22Rv1 (cell line): ENCODE data around the gene SIRT2.
"Not testable (repeated sequence)": the region's sequence is repeated elsewhere in the genome, so short reads cannot be mapped to it uniquely, and the experiment has no call there.

Experiments
- H3K27ac ChIP-seq: fragments of 450-650 bp; 2 replicates; pipeline ENCODE4 v1.5.1; 2017
- CTCF ChIP-seq: fragments of 450-650 bp; IDR thresholded peaks from 2 replicates; pipeline ENCODE4 v1.5.1; 2017; ENCODE audit warnings: mild to moderate bottlenecking
- ZFX ChIP-seq: fragments of 450-650 bp; IDR thresholded peaks from 2 replicates; pipeline ENCODE4 v1.6.1; 2017; ENCODE audit warnings: antibody characterized with exemption, borderline replicate concordance

Gene SIRT2

GRCh38 chr19:38880076-38880881 lies 19.1 kb downstream of the SIRT2 start:
- no peak overlapping the region for H3K27ac ChIP-seq
- TF ChIP-seq ZFX = no peak
- TF ChIP-seq CTCF = no peak

GRCh38 chr19:38879400-38879751 lies 20.0 kb downstream of the SIRT2 start:
- no peak for TF ChIP-seq CTCF
- TF ChIP-seq ZFX = no peak
- H3K27ac ChIP-seq = no peak overlapping the region

- TF ChIP-seq CTCF (no peak), ZFX (no peak)
- peak overlapping the region; percentile 32; the same call in 1 of the 2 replicates for H3K27ac ChIP-seq
These were observed 20.6 kb downstream of the SIRT2 start for GRCh38 chr19:38878575-38879399.

- TF ChIP-seq ZFX = no peak
- no peak for TF ChIP-seq CTCF
- peak within 1 kb of the TSS; percentile 32 for H3K27ac ChIP-seq
These were observed 21.4 kb downstream of the SIRT2 start, which contains the start of gene RINL for GRCh38 chr19:38877781-38878574. TSS of gene RINL (minus strand) at chr19:38878275. CDS start at chr19:38876742, 1,533 bp downstream.

- TF ChIP-seq ZFX = no peak
- TF ChIP-seq CTCF = no peak
- no peak overlapping the region for H3K27ac ChIP-seq
These were observed 23.6 kb downstream of the SIRT2 start for GRCh38 chr19:38875656-38876395.

GRCh38 chr19:38873400-38873799 lies 26.0 kb downstream of the SIRT2 start:
- not testable (repeated sequence) for H3K27ac ChIP-seq

GRCh38 chr19:38870612-38871011 lies 28.8 kb downstream of the SIRT2 start:
- H3K27ac ChIP-seq = peak overlapping the region; percentile 48; the same call in 1 of the 2 replicates

More at GRCh38 chr19:38870612-38871011, 28.8 kb downstream of the SIRT2 start:
- TF ChIP-seq ZFX (no peak), CTCF (no peak)
